Calu3 (cell line): ENCODE results near the gene ETV5. TPM values are rescaled to one million over a fixed set of nuclear protein-coding genes. Genes with fewer than 3 reads are reported as not detected.

Source experiments
- BruUV-seq: library from RNA; stranded (reverse); fragments of 400-500 nt; replicated peaks from 2 replicates; lab custom pipeline; 2021; lab: Mats Ljungman, UMichigan
- CTCF ChIA-PET: fragments of 300-600 bp; sonication (Branson Sonifier 250); formaldehyde crosslinking; loops from one replicate; lab custom pipeline; 2022; ENCODE audit warnings: antibody characterized with exemption; lab: Charles Lee
- DNase-seq: peaks from one replicate; pipeline ENCODE4 v3.0.0; 2022
- H3K27ac Mint-ChIP-seq: one replicate; pipeline ENCODE4 v1.8.0; 2022; ENCODE audit warnings: mixed read lengths; ENCODE audit not compliant: unreplicated experiment
- H3K27me3 Mint-ChIP-seq: one replicate; pipeline ENCODE4 v1.8.0; 2022; ENCODE audit warnings: mixed read lengths; ENCODE audit not compliant: unreplicated experiment
- H3K36me3 Mint-ChIP-seq: one replicate; pipeline ENCODE4 v1.8.0; 2022; ENCODE audit warnings: mild to moderate bottlenecking, moderate library complexity, mixed read lengths; ENCODE audit not compliant: insufficient read depth, unreplicated experiment
- H3K4me1 Mint-ChIP-seq: one replicate; pipeline ENCODE4 v1.8.0; 2022; ENCODE audit warnings: mild to moderate bottlenecking, low read depth, mixed read lengths; ENCODE audit not compliant: unreplicated experiment
- H3K4me3 Mint-ChIP-seq: one replicate; pipeline ENCODE4 v1.8.0; 2022; ENCODE audit warnings: mild to moderate bottlenecking, low read depth, moderate library complexity, mixed read lengths; ENCODE audit not compliant: unreplicated experiment
- H3K9me3 Mint-ChIP-seq: one replicate; pipeline ENCODE4 v1.8.0; 2022; ENCODE audit warnings: low read depth, mixed read lengths; ENCODE audit not compliant: unreplicated experiment
- CTCF ChIP-seq: fragments of 200-600 bp; IDR thresholded peaks from one replicate; pipeline ENCODE4 v1.8.0; 2022; ENCODE audit warnings: antibody characterized with exemption; ENCODE audit not compliant: unreplicated experiment
- intact Hi-C: fragments of 100-400 bp; cut with micrococcal nuclease; formaldehyde crosslinking; loops from one replicate; pipeline ENCODE4 v1.10.0; 2022; ENCODE audit not compliant: unreplicated experiment
- total RNA-seq: library from RNA; stranded (reverse); gene quantifications from 2 replicates; pipeline ENCODE4 v1.2.3, GENCODE V29; 2022

Gene ETV5
- total RNA-seq, 1 experiment from 2014 or later, result 108 TPM

- Mint-ChIP-seq H3K9me3 (no peaks in the 10 kb centered on the region), H3K27ac (no peak overlapping the region), H3K36me3 (peaks cover 66% of the 10 kb centered on the region), H3K4me3 (no peak overlapping the region), H3K4me1 (peaks cover 48% of the 10 kb centered on the region), H3K27me3 (no peaks in the 10 kb centered on the region)
- no peak for TF ChIP-seq CTCF
- DNase-seq, result no peak
- intact Hi-C loops, result loop anchor here (10.0 kb wide), 1 partner anchor 452 kb away; the partner anchor contains the start of gene CRYGS
- no TSS peak for BruUV-seq
- CTCF ChIA-PET, result interaction anchor here (0.7 to 1.4 kb wide), 4 partner anchors 15 to 150 kb away, joined by 3 to 6 read pairs (median 3); no protein-coding TSS in a partner anchor
These were observed 16.4 kb downstream of the ETV5 start for GRCh38 chr3:186092360-186093070.

- peaks cover 32% of the 10 kb centered on the region for H3K4me1 Mint-ChIP-seq
- intact Hi-C loops, result loop anchor here (10.0 kb wide), 1 partner anchor 454 kb away; the partner anchor contains the start of gene CRYGS
- CTCF ChIA-PET, result interaction anchor here (1.6 kb wide), 1 partner anchor 13 kb away, joined by 6 read pairs; no protein-coding TSS in a partner anchor
These were observed 18.0 kb downstream of the ETV5 start for GRCh38 chr3:186090901-186091300.

GRCh38 chr3:186088335-186088734 lies 20.6 kb downstream of the ETV5 start:
- H3K4me3 Mint-ChIP-seq, result no peak overlapping the region
- no peaks in the 10 kb centered on the region for H3K27me3 Mint-ChIP-seq
- H3K36me3 Mint-ChIP-seq, result peaks cover 36% of the 10 kb centered on the region
- no peaks in the 10 kb centered on the region for H3K9me3 Mint-ChIP-seq
- CTCF ChIA-PET, result interaction anchor here (1.0 kb wide), 1 partner anchor 214 kb away, joined by 5 read pairs; no protein-coding TSS in a partner anchor
- BruUV-seq, result no TSS peak
- peaks cover 16% of the 10 kb centered on the region for H3K4me1 Mint-ChIP-seq
- no peak for TF ChIP-seq CTCF
- H3K27ac Mint-ChIP-seq, result no peak overlapping the region
- no peak for DNase-seq
- intact Hi-C loops, result no loop called here

More at GRCh38 chr3:186090901-186091300, 18.0 kb downstream of the ETV5 start:
- Mint-ChIP-seq H3K27me3 (no peaks in the 10 kb centered on the region), H3K4me3 (no peak overlapping the region), H3K36me3 (peaks cover 54% of the 10 kb centered on the region), H3K27ac (no peak overlapping the region), H3K9me3 (no peaks in the 10 kb centered on the region)
- no peak for TF ChIP-seq CTCF
- no peak for DNase-seq
- no TSS peak for BruUV-seq

GRCh38 chr3:186084264-186084663 lies 24.6 kb downstream of the ETV5 start:
- no peaks in the 10 kb centered on the region for H3K27me3 Mint-ChIP-seq
- no peak for DNase-seq
- no TSS peak for BruUV-seq
- H3K9me3 Mint-ChIP-seq, result no peaks in the 10 kb centered on the region
- no peak overlapping the region for H3K27ac Mint-ChIP-seq
- peaks cover 28% of the 10 kb centered on the region for H3K36me3 Mint-ChIP-seq
- no peaks in the 10 kb centered on the region for H3K4me1 Mint-ChIP-seq
- intact Hi-C loops, result no loop called here
- no peak overlapping the region for H3K4me3 Mint-ChIP-seq
- CTCF ChIA-PET, result interaction anchor here (0.6 to 0.7 kb wide), 3 partner anchors 181 to 1139 kb away, joined by 4 to 8 read pairs (median 5); no protein-coding TSS in a partner anchor
- TF ChIP-seq CTCF, result no peak
